Activated gamma-delta T cell (primary cell): ENCODE data around the gene SLC38A1.

Experiments
- DNase-seq: peaks from one replicate; lab custom pipeline; 2025; lab: John Stamatoyannopoulos, UW

SLC38A1 gene

GRCh38 chr12:46230983-46231382 is 37.9 kb downstream of the SLC38A1 start:
- no peak for DNase-seq

- DNase-seq = no peak
These were observed 38.5 kb downstream of the SLC38A1 start for GRCh38 chr12:46230306-46230705.

- no peak for DNase-seq
These were observed 41.2 kb downstream of the SLC38A1 start for GRCh38 chr12:46227616-46228015.

GRCh38 chr12:46224386-46224785 is 44.5 kb downstream of the SLC38A1 start:
- no peak for DNase-seq

GRCh38 chr12:46223047-46223446 is 45.8 kb downstream of the SLC38A1 start:
- DNase-seq = no peak

- DNase-seq = no peak
These were observed 46.2 kb downstream of the SLC38A1 start for GRCh38 chr12:46222636-46223035.

- no peak for DNase-seq
These were observed 47.4 kb downstream of the SLC38A1 start for GRCh38 chr12:46221255-46222128.

- peak; percentile 32 for DNase-seq
These were observed 48.8 kb downstream of the SLC38A1 start for GRCh38 chr12:46219877-46220655.

- DNase-seq = no peak
These were observed 49.5 kb downstream of the SLC38A1 start for GRCh38 chr12:46219132-46219876.

- no peak for DNase-seq
These were observed 50.3 kb downstream of the SLC38A1 start for GRCh38 chr12:46218322-46219095.

GRCh38 chr12:46217541-46218321 is 51.1 kb downstream of the SLC38A1 start:
- no peak for DNase-seq

GRCh38 chr12:46214668-46215436 is 54.0 kb downstream of the SLC38A1 start:
- DNase-seq = peak; percentile 14

- DNase-seq = no peak
These were observed 56.5 kb downstream of the SLC38A1 start for GRCh38 chr12:46212108-46212982.

GRCh38 chr12:46210873-46211439 is 57.9 kb downstream of the SLC38A1 start:
- DNase-seq = no peak

- DNase-seq = no peak
These were observed 58.6 kb downstream of the SLC38A1 start for GRCh38 chr12:46209914-46210872.

GRCh38 chr12:46209170-46209569 is 59.7 kb downstream of the SLC38A1 start:
- DNase-seq = no peak

- DNase-seq = no peak
These were observed 60.5 kb downstream of the SLC38A1 start for GRCh38 chr12:46208370-46208769.
